ENCODE measurements around the gene VPS9D1.
A peak's percentile ranks its signal among the peaks of the same experiment; 100 is the strongest.
"Not testable (repeated sequence)": the region's sequence is repeated elsewhere in the genome, so short reads cannot be mapped to it uniquely, and the experiment has no call there.

The VPS9D1 gene

DNA sequence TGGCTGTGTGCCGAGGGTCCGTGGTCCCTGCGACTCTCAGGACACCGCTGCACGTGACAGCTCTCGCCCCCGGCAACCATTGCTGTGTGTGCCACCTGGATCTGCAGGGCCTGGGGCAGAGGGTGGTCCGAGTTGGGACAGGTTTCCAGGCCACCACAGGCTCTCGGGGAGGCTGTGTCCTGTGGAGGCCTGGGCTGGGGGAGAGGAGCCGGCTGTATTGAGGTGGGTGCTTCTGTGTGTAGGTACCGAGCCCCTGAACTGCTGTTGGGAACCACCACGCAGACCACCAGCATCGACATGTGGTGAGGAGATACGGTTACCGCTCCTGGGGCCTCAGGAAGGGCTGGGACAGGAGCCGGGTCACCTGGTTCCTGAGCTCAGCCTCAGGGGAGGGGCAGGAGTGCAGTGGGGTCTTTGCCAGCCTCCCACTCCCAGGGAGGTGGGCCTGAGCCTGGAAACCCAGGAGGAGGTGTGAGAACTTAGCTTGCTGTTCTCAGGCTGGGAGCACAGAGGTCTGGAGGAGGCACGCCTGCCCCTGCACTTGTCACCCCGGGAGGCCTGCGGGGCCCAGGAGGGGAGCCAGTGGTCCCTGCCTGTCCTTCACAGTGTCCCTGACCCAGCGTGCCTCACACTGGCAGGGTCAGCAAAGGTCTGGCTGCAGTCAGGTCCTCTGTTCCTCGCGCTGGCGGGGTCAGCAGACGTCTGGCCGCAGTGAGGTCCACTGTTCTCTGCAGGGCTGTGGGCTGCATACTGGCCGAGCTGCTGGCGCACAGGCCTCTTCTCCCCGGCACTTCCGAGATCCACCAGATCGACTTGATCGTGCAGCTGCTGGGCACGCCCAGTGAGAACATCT, 26.5 kb downstream of the VPS9D1 start:
- no peak for DNase-seq (ENCODE audit: low read depth in 2 of 2, low spot score in 1 of 2)

DNA sequence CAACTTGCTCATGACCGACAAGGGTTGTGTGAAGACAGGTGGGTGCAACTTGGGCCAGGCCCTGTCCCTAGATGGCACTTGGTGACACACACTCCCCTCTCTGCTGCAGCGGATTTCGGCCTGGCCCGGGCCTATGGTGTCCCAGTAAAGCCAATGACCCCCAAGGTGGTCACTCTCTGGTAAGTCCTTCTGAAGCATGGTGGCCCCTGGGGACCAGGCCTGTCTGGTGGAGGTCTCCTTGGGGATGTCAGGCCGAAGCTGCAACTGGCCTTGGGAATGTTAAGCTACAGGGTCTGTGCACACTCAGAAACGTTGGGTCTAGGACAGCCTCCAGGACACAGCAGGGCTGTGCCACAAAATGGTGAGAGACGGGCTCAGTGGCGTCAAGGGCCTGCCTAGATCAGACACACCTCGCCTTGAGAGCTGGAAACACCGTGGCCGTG, 27.4 kb downstream of the VPS9D1 start:
- DNase-seq (ENCODE audit: low read depth in 2 of 2, low spot score in 1 of 2): no peak

DNA sequence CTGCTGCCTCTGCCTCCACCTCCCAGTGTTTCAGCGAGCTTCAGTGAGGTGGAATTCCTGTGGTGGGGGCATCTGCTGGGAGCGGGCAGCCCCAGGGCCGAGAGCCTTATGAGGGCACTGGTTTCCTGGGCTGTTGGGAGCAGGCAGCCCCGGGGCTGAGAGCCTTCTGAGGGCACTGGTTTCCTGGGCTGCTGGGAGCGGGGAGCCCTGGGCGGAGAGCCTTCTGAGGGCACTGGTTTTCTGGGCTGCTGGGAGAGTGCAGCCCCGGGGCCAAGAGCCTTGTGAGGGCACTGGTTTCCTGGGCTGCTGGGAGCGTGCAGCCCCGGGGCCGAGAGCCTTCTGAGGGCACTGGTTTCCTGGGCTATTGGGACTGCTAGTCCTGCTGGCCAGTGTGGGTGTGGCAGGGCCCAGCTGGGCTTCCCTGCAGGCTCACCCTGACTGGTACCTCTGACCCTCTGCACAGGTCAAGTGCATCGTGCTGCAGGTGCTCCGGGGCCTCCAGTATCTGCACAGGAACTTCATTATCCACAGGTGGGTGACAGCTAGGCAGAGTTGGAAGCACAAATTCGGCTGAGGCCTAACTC, 28.6 kb downstream of the VPS9D1 start:
- no peak for DNase-seq (ENCODE audit: low read depth in 2 of 2, low spot score in 1 of 2)

DNA sequence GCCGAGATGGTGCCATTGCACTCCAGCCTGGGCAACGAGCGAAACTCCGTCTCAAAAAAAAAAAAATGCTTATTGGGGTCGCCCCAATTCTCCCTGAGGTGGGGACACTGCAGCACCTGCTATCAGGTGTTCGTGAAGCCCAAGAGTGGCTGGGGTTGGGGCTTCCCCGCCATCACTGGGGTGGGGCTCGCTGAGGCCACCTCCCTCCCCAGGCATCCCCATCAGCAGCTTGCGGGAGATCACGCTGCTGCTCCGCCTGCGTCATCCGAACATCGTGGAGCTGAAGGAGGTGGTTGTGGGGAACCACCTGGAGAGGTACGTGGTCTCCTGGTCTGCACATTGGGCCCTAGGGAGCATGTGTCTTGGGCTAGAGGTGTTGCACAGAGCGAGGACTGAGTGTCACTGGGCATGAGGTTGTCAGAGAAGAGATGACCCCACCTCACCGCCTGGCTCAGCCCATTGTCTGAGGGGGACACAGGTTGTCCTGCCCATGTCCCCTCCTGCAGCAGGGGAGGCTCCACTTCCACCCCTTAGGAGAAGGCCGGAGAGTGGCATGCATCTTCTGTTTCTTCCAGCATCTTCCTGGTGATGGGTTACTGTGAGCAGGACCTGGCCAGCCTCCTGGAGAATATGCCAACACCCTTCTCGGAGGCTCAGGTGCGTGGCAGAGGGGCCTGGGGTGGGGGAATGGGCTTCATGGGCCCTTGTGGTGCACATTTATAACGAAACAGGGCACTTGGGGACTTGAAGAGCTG, 29.3 kb downstream of the VPS9D1 start:
- no peak for DNase-seq (ENCODE audit: low read depth in 2 of 2, low spot score in 1 of 2)

DNA sequence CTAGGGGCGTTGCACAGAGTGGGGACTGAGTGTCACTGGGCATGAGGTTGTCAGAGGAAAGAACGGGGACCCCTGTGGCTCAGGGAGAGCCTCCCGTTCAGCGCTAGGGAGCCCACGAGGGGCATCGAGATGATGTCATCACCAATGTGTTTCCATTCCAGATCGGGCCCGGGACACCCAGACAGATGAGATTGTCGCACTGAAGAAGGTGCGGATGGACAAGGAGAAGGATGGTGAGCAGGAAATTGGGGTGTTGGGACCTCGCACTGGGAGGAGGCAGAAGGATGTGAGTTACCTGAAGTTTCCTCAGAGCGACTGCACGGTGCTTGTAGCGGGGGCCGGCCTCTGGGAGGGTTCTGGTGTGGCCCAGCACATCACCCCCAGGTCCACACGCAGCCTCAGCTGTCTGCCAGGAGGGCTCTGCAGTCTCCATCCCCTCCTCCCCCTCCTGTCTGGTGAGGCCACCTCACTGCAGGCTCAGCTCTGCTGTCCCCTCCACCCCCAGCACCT, 30.3 kb downstream of the VPS9D1 start:
- no peak for DNase-seq (ENCODE audit: low read depth in 2 of 2, low spot score in 1 of 2)

DNA sequence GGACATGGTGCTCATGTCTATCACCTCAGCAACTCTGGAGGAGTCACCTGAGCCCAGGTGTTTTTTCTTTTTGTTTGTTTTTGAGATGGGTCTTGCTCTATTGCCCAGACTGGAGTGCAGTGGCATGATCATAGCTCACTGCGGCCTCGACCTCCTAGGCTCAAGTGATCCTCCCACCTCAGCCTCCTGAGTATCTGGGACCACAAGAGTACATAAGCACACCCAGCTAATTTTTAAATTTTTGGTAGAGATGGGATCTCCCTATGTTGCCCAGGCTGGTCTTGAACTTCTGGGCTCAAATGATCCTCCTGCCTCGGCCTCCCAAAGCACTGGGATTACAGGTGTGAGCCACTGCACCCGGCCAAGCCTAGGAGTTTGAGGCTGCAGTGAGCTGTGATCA, 31.1 kb downstream of the VPS9D1 start:
- not testable (repeated sequence) for DNase-seq (ENCODE audit: low read depth in 2 of 2, low spot score in 1 of 2)

DNA sequence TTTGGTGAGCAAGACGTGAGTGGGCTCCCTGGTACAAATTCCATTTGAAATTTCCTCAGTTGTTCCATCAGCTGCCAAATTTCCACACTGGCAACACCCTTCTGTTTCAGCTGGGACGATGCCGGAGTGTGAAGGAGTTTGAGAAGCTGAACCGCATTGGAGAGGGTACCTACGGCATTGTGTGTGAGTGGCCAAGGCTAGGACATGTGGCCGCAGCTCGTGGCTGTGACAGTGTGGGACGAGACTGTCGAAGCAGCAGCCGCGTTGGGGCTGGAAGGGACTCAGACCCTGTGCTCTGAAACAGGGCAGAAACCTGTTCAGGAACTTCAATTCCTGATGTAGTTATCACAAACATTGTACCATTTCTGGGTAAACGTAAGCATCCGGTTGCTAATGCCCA, 31.6 kb downstream of the VPS9D1 start:
- no peak for DNase-seq (ENCODE audit: low read depth in 2 of 2, low spot score in 1 of 2)

DNA sequence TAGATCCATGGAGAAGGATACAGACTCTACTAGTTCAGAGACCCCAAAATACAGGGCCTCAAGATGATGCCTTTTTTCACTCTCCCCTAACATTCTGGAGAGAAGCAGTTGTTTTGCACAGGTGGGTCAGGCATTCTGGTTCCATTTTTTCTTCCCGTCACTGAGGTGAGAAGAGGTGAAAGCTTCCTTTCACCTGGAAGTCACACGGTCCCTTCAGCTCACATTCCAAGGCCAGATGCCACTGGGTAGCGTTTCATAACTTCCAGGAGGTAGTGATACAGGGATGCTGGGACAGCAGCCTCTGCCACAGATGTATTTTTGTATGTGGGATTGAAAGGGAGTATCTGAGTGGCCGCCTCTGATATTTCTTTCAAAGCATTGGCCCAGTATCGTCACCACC, 32.3 kb downstream of the VPS9D1 start:
- DNase-seq (ENCODE audit: low read depth in 2 of 2, low spot score in 1 of 2): no peak

DNA sequence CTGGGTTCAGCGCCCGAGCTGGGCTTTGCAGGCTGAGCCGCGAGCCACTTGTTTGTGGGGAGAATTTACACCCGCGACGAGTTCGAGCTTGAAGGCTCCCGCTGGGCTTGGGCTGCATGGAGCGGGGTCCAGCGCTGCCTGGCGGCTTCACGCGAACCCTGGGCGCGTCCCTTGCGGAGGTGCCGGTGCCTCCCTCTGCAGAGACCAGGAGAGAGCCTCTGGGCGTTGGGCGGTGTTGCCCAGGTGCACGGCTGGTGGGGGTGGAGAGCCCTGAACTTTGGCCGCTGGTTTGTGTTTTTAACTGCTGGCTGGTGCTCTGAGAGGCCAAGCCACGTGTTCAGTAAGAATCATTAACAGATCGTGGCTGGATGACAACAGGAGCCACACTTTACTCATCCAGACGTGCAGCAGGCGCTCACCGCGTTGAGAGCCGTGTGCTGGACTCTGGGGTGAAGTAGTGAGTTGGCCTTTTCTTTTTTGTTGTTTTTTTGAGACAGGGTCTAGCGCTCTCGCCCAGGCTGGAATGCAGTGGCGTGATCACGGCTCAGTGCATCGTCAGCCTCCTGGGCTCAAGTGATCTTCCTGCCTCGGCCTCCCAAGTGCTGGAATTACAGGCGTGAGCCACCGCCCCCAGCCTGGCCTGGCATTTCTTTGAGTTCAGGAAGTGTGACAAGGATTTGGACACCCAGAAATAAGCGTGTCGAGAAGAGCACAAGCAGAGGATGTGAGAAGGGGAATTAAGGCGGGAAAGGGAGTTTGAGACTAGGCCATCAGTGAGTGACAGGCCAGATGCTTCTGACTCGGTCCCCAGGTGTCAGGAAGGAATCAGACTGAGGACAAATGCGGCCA, 33.4 kb downstream of the VPS9D1 start:
- DNase-seq (ENCODE audit: low read depth in 2 of 2, low spot score in 1 of 2): no peak

DNA sequence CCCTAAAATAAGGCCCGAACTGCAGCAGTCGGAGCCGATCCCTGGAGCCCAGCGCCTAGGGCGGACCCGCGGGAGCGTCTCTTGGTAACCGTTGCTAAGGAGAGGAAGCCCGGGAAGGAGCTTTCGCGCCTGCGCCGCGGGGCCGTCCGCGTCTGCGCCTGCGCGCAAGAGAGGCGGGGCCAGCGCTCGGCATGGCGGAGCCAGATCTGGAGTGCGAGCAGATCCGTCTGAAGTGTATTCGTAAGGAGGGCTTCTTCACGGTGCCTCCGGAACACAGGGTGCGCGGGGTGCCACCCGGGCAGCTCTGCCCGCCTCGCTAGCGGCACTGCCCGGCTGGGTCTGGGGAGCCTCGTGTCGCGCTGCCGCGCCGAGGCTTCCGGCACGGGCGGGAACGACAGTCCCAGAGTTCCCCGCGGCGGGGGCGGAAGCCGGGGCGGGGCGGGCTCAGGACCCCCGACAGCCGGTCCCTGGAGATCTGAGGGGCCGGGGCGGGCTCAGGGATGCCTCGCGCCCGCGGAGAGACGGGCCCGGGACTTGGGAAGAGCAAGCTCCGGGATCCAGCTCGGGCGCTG, 34.1 kb downstream of the VPS9D1 start, which contains the start of gene CDK10:
CDK10 (plus strand) TSS at position 170 of the 572 bp plus-strand sequence; CDS start at position 192, 22 bp downstream.
- peak; percentile 64 to 82 for DNase-seq (ENCODE audit: low read depth in 2 of 2, low spot score in 1 of 2)

DNA sequence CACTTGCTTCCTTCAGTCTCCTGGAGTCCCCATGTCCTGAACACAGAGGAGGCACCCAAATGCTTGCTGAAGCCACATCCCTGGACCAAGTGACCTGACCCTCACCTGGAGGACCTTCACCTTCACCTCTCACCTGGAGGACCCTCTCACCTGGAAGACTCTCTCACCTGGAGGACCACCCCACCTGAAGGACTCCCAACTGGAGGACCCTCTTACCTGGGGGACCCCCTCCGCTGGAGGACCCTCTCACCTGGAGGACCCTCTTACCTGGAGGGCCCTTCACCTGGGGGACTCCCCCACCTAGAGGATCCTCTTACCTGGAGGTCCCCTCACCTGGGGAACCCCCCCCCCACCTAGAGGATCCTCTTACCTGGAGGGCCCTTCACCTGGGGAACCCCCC, 34.8 kb downstream of the VPS9D1 start:
- no peak for DNase-seq (ENCODE audit: low read depth in 2 of 2, low spot score in 1 of 2)

DNA sequence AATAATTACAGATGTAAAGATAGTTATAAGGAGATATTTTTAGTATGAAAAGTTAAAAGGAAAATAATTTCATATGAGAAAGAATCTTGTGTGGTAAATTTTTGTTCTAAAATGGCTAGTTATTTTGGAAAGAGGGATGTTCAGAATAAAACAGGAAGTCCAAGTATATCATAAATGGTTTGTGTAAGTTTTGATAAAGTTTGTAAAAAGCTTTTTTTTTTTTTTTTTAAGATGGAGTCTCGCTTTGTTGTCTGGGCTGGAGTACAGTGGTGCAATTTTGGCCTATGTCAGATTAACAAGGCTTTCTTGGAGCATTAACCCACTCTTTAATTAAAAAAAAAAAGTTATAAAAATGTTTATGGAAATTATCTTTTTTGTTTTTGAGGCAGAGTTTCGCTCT, 42.4 kb downstream of the VPS9D1 start:
- DNase-seq (ENCODE audit: low read depth in 2 of 2, low spot score in 1 of 2): no peak

DNA sequence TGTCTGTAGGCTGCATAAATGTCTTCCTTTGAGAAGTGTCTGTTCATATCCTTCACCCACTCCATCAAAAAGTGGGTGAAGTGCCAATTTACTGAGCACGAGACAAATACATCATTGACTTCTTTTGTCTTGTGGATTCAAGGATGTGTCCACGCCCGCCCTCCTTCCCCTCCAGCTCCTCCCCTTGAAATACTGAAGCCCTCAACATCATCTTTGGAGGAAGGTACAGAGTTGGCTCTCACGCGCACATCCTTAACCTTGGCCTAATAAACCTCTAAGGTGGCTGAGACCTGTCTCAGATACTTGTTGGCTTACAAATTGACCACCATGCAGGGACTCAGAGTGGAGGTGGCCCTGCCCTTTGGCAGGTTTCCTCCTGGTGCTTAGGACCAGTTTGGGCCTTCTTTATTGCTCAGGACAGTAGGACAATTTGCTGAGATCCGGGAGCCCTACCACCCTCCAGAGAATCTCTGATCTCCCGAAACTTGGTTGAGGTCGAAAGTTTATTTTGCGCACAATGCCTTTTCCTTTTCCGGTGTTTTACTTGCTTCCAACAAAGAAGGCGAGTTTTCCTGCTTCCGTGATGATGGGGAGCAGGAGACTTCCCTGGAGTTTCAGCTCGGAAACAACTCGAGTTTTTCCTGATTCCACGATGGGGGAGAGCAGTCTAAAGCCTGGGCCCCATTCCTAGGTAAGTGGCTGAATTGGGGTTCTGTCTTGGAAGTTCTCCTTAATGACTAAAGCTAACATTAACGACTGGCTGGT, 48.3 kb downstream of the VPS9D1 start:
- DNase-seq (ENCODE audit: low read depth in 2 of 2, low spot score in 1 of 2): no peak

DNA sequence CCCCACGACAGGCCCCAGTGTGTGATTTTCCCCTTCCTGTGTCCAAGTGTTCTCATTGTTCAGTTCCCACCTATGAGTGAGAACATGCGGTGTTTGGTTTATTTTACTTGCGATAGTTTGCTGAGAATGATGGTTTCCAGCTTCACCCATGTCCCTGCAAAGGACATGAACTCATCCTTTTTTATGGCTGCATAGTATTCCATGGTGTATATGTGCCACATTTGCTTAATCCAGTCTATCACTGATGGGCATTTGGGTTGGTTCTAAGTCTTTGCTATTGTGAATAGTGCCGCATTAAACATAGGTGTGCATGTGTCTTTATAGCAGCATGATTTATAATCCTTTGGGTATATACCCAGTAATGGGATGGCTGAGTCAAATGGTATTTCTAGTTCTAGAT, 49.1 kb downstream of the VPS9D1 start:
- DNase-seq (ENCODE audit: low read depth in 2 of 2, low spot score in 1 of 2): not testable (repeated sequence)

DNA sequence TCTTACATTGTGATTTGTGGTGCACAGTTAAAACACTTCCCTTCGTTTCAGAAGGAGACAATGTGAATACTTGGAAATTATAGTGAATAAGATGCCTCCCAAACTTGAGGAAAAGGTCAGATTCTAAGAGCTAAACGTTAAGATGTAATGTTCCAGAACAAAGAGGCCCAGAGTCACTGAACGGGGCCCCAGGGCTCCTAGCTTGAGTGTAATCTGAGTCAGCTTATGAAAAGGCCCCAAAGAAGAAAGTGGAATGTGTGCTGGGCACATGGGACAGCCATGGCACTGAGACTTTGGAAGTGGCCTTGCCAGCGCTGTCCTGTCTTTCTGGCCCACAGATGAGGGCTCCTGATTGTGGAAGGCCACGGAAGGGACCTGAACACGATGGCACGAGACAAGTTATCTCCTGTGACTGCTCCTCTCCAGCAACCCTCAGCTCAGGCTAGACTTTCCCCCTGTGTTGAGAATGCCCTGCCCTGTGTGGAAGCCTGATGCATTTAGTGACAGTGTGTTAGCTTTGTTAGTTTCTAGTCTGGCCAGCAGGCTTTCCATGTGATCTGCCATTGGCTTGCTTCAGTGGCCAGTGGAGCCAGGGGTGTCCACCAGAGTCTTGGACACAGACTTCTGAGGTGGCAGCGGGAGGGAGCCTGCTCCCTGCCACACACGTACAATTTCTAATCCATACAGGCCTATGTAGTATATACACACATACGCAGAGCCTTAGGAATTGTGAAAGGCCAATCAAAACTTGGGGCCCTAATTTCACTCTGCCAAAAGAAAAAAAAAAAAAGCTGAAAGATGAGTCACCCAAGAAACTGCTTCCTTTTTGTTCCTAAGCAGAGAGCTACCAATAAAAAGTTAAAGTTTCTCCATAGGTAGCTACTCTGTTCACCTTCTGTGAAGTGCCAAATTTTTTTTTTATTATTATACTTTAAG, 49.9 kb downstream of the VPS9D1 start:
- no peak for DNase-seq (ENCODE audit: low read depth in 2 of 2, low spot score in 1 of 2)

DNA sequence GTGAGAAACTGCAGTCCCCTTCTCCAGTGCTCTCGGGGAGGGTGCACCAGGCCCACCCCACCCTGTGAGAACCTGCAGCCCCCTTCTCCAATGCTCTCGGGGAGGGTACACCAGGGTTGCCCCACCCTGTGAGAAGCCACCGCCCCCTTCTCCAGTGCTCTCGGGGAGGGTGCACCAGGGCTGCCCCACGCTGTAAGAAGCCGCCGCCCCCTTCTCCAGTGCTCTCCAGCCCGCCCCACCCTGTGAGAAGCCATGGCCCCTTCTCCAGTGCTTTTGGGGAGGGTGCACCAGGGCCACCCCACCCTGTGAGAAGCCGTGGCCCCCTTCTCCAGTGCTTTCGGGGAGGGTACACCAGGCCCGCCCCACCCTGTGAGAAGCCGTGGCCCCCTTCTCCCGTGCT, 50.9 kb downstream of the VPS9D1 start:
- DNase-seq (ENCODE audit: low read depth in 2 of 2, low spot score in 1 of 2): no peak

DNA sequence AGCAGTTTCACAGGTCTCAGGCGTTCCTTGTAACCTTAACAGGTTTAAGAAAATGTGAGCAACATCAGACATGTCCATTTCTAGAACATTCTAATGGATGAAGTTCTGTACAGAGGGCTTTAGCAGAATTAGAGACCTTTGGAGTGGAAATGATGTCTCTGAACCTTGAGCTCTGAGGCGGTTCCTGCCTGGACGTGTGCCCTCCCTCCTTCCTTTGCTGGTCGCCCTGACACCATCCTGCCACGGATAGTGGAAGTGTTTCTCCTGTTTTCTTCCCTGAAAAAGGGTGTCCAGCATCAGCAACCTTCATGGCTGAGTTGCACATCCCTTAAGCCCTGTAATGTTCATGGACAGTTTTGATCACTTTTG, 51.9 kb downstream of the VPS9D1 start:
- DNase-seq (ENCODE audit: low read depth in 2 of 2, low spot score in 1 of 2): no peak

DNA sequence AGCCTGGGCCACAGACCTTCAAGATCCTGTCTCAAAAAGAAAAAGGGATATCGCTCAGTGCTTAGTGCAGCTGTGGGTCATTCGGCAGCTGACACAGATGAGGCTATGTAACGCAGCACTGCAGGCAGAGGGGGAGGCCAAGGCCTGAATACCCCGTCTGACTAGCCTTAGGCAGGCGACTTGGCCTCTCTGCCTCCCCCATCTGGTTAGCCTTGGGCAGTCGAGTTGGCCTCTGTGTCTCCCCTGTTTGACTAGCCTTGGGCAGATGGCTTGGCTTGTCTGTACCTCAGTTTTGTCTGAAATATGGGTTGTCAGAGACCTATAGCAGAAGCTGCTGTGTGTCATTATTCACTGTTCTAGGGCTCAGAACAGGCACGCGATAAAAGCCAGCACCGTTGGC, 53.1 kb downstream of the VPS9D1 start:
- DNase-seq (ENCODE audit: low read depth in 2 of 2, low spot score in 1 of 2): no peak

DNA sequence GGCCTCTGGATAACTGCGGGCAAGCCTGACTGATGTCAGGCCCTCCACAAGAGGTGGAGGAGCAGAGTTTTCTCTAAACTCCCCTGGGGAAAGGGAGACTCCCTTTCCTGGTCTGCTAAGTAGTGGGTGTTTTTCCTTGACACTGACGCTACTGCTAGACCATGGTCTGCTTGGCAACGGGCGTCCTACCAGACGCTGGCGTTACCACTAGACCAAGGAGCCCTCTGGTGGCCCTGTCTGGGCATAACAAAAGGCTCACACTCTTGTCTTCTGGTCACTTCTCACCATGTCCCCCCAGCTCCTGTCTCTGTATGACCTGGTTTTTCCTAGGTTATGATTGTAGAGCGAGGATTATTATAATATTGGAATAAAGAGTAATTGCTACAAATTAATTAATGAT, 53.7 kb downstream of the VPS9D1 start:
- DNase-seq (ENCODE audit: low read depth in 2 of 2, low spot score in 1 of 2): not testable (repeated sequence)
